Breast epithelium (tissue), 3 donors: ENCODE results near the gene TFAP2E.

Source experiments
- POLR2AphosphoS5 ChIP-seq, 3 donors: sonication (generic); formaldehyde crosslinking; IDR thresholded peaks; one replicate each; pipeline ENCODE4 v1.6.1; 2017; ENCODE audit warnings: antibody characterized with exemption in 3 of 3
- TF ChIP-seq, protein P1 (sequence below), 3 donors: fragments of 450-650 bp; IDR thresholded peaks; one replicate each; pipeline ENCODE4 v1.5.1; 2016 to 2017; ENCODE audit warnings: antibody characterized with exemption in 3 of 3, mild to moderate bottlenecking in 3 of 3, moderate library complexity in 3 of 3

DNA sequence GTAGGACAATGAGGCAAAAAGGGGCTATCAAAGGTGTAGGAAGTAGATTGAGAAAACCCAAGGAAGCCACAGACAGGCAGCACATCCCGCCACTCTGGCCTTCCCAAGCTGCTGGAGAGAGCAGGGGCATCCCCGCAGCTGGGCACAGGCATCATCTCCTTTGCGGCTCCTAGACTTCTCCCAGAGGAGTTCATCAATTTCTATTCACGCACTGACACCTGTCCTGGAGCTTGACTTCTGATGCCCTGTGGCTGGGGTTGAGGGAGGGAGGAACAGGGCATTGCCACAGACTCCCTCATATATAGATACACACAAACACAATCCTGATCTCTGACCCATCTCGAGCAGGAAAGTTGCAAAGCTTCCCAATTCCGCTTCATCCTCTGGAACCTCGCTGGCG, 1.9 kb upstream of the TFAP2E start:
- TF ChIP-seq, protein P1, sequence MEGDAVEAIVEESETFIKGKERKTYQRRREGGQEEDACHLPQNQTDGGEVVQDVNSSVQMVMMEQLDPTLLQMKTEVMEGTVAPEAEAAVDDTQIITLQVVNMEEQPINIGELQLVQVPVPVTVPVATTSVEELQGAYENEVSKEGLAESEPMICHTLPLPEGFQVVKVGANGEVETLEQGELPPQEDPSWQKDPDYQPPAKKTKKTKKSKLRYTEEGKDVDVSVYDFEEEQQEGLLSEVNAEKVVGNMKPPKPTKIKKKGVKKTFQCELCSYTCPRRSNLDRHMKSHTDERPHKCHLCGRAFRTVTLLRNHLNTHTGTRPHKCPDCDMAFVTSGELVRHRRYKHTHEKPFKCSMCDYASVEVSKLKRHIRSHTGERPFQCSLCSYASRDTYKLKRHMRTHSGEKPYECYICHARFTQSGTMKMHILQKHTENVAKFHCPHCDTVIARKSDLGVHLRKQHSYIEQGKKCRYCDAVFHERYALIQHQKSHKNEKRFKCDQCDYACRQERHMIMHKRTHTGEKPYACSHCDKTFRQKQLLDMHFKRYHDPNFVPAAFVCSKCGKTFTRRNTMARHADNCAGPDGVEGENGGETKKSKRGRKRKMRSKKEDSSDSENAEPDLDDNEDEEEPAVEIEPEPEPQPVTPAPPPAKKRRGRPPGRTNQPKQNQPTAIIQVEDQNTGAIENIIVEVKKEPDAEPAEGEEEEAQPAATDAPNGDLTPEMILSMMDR (IDR thresholded peaks at IDR 0.05): no peak
- no peak for TF ChIP-seq POLR2AphosphoS5 (IDR thresholded peaks at IDR 0.05)
